HepG2 (cell line): Measurements from ENCODE around the gene ADD2. TPM values are rescaled to one million over a fixed set of nuclear protein-coding genes. Genes with fewer than 3 reads are reported as not detected.

Experiments
- HCFC1 ChIP-seq: fragments of 150-350 bp; IDR thresholded peaks from 2 replicates; pipeline ENCODE4 v1.6.1; 2014; ENCODE audit warnings: low read depth, low read length
- HIC2 ChIP-seq: sonication (generic); formaldehyde crosslinking; IDR thresholded peaks from 2 replicates; pipeline ENCODE4 v1.9.0; 2022; ENCODE audit warnings: low read depth, missing genetic modification reagents
- KAT7 ChIP-seq: IDR thresholded peaks from 2 replicates; pipeline ENCODE4 v1.6.1; 2018; ENCODE audit warnings: borderline replicate concordance, missing compliant biosample characterization
- MAFF ChIP-seq: IDR thresholded peaks from 2 replicates; pipeline ENCODE4 v1.6.1; 2011; ENCODE audit warnings: low read depth, low read length, improper control_type of control experiment
- ZNF30 ChIP-seq: sonication (generic); formaldehyde crosslinking; IDR thresholded peaks from 2 replicates; pipeline ENCODE4 v1.5.0; 2020; ENCODE audit warnings: mild to moderate bottlenecking, missing genetic modification reagents
- ZNF318 ChIP-seq: sonication (generic); formaldehyde crosslinking; IDR thresholded peaks from 2 replicates; pipeline ENCODE4 v1.4.0; 2020; ENCODE audit warnings: mild to moderate bottlenecking, missing genetic modification reagents
- ZNF558 ChIP-seq: sonication (generic); formaldehyde crosslinking; IDR thresholded peaks from 2 replicates; pipeline ENCODE4 v1.9.0; 2022; ENCODE audit warnings: mild to moderate bottlenecking, missing genetic modification reagents, borderline replicate concordance
- polyA plus RNA-seq, 8 experiments: library from polyadenylated mRNA; depleted of rRNA in 3 of 8; stranded (reverse) in 7 of 8; unstranded in 1 of 8; fragments of >200 nt; fragmentation: Illumina TruSeq in 4 of 8; extraction: Trizol in 4 of 8; gene quantifications; 2 replicates each; pipeline versions ENCODE4 v1.2.1 to v1.2.3, GENCODE V29; 2011 to 2016; ENCODE audit warnings: low read depth in 4 of 8, missing spikeins in 1 of 8, mixed read lengths in 1 of 8; ENCODE audit not compliant: insufficient read depth in 1 of 8
- total RNA-seq, 5 experiments: library from RNA; depleted of rRNA; stranded (reverse); fragments of >200 nt; fragmentation: Illumina TruSeq; extraction: Trizol; gene quantifications; 2 replicates each; pipeline ENCODE4 v1.2.3, GENCODE V29; 2016; ENCODE audit warnings: low read depth in 1 of 5

The ADD2 gene
- total and polyA plus RNA-seq, 2 of the 13 experiments (the other 11 are each of a cell fraction or from before 2014, with no cell fraction given), result 0.05 to 0.13 TPM

- TF ChIP-seq ZNF318 (CRISPR knock-in tag), result no peak
- no peak for TF ChIP-seq ZNF558 (CRISPR knock-in tag)
- TF ChIP-seq MAFF, result no peak
- no peak for TF ChIP-seq ZNF30
- TF ChIP-seq KAT7, result no peak
- no peak for TF ChIP-seq HIC2 (CRISPR knock-in tag)
- no peak for TF ChIP-seq HCFC1
These were observed 24.3 kb downstream of the ADD2 start (continued) for GRCh38 chr2:70743677-70744076.
